Stimulated activated CD4-positive, alpha-beta T cell treated with anti-CD3 and anti-CD28 coated beads, Interleukin-15, amount 100 ng/mL, for 24 hours (primary cell): ENCODE results near the gene REC114.
"Not testable (repeated sequence)": the region's sequence is repeated elsewhere in the genome, so short reads cannot be mapped to it uniquely, and the experiment has no call there.

Source experiments
- DNase-seq: peaks from one replicate; pipeline ENCODE4 v3.0.0-alpha.2; 2020

REC114 gene

DNA sequence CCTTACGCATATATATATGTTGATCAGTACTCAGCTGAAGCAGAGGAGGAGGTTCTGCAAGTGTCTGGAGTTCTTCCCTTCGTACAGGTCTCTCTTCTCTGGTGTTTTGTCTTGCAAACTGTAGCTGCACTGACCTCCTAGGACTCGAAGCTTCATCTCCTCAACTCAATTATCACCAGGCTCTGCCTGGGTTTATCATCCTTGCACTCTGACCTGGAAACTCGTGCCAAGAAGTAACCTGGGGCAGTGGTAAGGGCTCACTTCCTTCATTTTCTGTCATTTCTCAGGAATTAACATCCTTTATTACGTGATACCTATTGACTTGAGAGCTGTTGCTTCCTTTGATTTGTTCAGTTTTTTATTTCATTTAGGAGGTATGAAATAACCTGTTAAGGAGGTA lies 14.4 kb downstream of the REC114 start:
- no peak for DNase-seq

DNA sequence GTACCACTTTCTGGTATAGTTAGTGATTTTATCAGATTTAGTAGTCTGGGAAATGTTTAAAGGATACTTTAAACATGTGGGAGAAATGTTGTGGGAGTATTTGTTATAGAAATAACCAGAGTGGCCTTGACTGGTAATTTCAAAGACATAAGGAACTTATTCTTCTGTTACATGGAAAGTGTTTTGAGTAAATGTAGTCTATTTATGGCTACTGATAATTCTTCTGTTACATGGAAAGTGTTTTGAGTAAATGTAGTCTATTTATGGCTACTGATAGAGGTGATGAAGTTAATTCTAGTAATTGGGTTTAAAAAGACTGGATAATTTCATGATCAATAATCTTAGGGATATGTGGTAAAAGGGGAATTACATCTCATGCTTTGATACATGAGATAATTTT lies 17.7 kb downstream of the REC114 start:
- DNase-seq = no peak

DNA sequence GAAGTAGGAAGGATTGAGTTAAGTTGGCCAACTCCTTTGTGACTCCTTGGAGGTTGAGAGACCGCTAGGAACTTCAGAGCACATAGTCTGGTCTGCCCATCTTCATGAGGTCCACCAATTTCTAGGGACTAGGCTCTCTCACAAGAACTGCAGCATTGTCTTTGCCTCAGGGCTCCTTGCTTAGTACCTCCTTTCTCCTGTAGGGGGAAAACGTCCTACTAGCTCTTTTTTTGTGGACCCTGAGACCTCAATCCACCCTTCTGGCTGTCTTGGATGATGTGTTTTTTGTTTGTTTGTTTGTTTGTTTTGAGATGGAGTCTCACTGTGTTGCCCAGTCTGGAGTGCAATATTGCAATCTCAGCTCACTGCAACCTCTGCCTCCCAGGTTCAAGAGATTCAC lies 21.6 kb downstream of the REC114 start:
- DNase-seq = no peak

DNA sequence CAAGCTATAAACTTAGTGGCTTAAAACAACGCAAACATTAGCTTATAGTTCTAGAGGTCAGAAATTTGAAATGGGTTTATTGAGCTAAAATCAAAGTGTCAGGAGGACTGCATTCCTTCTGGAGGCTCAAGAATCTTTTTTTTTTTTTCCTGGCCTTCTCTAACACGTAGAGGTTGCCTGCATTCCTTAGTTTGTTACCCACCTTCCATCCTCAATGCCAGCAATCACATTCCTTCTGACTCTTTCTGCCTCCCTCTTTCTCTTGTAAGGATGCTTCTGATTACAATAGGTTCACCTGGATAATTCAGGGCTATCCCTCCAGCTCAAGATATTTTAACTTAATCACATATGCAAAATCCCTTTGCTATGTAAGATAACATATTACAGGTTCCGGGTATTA lies 24.8 kb downstream of the REC114 start:
- DNase-seq = no peak

DNA sequence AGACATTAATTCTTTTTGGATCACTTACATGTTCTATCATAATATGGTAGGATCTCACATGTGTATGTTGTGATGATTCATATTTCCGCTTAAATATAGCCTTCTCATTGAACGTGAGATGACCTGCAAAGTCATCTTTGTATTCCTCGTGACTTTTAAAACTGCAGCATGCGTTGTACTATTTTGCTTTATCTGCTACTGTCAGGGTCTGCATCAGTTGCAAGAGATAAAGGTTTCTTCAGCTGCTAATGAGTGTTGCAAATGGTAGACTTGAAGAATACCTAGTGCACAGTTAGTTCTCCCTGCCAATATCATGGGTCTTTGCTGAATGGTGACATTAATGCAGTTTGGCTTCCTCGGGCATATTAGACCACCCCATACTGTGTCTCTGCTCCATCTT lies 31.8 kb downstream of the REC114 start:
- no peak for DNase-seq

- no peak for DNase-seq
These were observed 33.8 kb downstream of the REC114 start for GRCh38 chr15:73476704-73477216.

DNA sequence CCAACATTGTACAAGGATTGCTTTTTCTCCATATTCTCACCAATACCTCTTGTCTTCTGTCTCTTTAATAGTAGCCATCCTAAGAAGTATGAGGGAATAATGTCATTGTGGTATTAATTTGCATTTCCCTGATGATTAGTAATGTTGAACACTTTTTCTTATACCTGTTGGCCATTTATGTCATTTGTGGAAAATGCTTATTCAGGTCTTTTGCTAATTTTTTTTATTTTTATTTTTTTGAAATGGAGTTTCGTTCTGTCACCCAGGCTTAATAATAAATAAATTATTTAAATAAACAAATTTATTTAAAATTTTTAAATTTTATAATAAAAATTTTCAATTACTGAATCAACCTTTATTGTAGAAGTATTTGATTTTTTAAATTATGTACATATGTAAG lies 37.1 kb downstream of the REC114 start:
- DNase-seq = no peak

GRCh38 chr15:73482166-73482565 lies 39.2 kb downstream of the REC114 start:
- DNase-seq = no peak

DNA sequence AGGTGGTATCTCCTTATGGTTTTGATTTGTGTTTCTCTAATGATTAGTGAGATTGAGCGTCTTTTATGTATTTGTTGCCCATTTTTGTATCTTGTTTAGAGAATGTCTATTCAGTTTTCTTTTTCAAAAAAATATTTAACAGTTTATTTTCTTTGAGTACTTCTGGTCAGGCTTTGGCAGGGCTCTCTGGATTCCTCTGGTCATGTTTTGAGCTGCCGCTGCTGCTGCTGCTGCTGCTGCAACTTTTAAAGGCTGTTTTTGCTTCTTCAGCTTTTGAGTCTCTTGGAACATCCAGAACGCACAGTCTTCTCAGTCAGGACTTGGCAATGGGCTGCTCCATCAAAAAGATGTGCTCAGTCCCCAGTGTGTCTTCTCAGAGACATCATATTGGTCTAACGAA lies 40.1 kb downstream of the REC114 start:
- no peak for DNase-seq

DNA sequence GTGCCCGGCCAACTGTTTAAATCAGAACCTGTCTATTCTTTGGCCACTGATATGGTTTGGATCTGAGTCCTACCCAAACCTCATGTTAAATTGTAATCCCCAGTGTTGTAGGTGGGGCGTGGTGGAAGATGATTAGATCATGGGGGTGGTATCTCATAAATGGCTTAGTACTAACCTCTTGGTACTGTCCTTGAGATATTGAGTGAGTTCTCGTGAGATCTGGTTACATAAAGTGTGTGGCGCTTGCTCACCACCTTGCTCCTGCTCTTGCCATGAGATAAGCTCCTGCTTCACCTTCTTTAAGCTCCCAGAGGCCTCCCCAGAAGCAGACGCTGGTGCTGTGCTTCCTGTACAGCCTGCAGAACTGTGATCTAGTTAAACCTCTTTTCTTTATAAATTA lies 42.4 kb downstream of the REC114 start:
- DNase-seq = no peak

DNA sequence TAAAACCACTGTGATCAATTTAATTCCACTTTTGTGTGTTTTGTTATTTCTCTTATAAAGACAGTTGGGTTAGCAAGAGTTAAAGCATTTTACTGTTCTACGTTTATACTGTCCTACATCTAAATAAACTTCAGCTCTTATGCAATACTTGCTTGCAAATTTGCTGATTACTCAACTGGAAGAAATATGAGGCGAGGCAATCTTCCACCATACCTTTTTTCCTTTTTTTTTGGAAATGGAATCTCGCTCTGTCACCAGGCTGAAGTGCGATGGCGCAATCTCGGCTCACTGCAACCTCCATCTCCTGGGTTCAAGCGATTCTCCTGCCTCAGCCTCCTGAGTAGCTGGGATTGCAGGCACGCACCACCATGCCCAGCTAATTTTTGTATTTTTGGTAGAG lies 42.9 kb downstream of the REC114 start:
- not testable (repeated sequence) for DNase-seq

DNA sequence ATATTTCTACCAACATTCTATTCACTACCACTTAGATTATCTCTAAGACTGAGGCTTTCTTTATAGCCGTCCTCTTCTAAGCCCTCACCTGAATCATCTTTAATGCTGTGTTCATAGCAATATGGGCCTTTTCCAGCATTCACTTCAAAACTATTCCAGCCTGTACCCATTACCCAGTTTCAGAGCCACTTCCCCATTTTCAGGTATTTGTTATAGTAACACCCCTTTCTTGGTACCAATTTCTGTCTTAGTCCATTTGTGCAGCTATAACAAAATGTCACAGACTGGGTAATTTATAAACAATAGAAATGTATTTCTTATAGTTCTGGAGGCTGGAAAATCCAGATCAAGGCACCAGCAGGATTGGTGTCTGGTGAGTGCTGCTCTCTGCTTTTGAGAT lies 45.7 kb downstream of the REC114 start:
- no peak for DNase-seq

DNA sequence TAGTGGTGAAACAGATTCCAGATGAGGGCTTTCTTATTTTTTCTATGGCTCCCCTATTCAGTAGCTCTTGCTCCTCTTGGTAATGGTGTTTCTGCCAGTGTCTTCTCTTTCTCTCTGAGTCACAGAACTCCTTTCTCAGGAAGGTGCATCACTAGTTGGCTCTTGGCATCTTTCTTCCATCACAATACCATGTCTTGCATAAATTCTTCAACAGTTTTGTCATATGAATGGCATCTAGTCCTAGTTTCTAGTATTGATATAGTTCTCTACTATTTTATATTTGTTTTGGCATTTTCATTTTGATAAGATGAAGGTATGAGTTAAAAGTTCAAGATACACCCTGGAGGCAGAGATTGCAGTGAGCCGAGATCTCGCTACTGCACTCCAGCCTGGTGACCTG lies 51.0 kb downstream of the REC114 start:
- DNase-seq = no peak

DNA sequence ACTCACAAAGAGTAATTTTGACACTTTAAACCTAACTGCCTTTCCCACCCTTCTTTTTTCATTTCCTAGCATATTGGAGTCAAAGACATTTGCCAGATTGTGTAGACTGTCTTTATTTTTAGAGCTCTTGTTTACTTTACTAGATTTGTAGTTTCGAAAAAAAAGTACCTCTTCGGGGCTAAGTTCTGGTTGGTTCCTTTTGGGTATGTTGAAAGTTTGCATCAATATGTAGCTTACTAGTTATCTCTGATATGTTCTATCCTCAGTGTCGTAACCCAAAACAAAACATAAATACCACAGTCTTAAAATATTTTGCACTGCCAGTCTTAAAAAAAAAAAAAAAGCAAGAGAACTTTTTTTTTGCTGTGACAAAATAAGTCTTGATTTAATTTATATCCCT lies 52.2 kb downstream of the REC114 start:
- DNase-seq = no peak

GRCh38 chr15:73500696-73501095 lies 57.7 kb downstream of the REC114 start:
- no peak for DNase-seq

DNA sequence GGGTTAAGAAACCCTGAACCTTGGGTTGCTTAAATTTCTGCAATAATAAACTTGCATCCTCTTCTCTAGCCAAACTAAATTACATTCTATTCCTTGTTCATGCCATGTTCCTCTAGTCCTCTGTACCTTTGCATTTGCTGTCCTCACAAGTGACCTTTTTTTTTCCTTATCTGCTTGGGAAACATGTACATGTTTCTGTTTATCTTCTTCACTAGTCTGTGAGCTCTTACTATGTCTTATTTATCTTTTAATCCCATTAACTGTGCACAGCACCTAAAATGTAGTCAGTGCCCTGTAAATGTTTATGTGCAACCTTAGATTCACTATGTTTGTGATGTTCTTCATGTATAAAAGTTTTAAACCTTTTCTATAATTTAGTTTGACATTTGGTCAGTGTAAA lies 61.9 kb downstream of the REC114 start:
- no peak for DNase-seq

DNA sequence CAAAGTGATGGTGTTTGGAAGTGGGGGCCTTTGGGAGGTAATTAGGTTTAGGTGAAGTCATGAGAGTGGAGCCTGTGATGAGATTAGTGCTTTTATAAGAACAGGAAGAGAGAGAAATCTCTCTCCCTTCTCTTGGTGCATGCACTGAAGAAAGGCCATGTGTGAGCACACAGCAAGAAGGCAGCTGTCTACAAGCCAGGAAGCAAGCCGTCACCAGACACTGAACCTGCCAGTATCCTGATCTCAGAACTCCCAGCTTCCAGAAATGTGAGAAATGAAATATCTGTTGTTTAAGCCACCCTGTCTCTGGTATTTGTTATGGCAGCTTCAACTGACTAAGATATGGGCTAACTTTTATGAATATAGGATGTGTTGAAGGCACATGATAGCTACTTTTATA lies 72.6 kb downstream of the REC114 start:
- DNase-seq = no peak

GRCh38 chr15:73517566-73517965 lies 74.6 kb downstream of the REC114 start:
- no peak for DNase-seq

- no peak for DNase-seq
These were observed 75.4 kb downstream of the REC114 start for GRCh38 chr15:73518180-73518862.

DNA sequence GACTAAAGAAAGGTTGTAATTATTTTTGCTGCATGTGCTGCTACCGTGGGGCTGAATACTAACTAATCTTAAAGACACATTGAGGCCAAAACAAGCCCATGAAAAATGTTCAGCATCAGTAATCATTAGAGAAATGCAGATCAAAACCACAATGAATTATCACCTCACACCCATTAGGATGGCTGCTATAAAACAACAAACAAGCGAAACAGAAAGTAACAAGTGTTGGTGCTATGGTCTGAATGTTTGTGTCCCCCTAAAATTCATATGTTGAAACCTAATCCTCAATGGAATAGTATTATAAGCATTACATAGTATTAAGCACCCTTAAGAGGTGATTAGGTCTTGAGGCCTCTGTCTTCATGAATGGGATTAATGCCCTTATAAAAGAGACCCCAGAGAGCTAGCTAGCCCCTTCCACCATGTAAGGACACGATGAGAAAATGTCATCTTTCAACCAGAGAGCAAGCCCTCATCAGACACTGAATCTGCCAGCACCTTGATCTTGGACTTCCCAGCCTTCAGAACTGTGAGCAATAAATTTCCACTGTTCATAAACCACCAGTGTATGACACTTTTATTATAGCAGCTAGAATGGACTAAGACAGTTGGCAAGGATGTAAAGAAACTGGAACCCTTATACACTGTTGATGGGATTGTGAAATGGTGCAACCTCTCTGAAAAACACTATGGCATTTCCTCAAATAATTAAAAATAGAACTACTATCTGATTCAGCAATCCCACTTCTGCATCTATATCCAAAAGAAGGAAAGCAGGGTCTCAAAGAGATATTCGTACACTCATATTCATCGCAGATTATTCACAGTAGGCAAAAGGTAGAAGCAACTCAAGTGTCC lies 76.1 kb downstream of the REC114 start:
- no peak for DNase-seq

DNA sequence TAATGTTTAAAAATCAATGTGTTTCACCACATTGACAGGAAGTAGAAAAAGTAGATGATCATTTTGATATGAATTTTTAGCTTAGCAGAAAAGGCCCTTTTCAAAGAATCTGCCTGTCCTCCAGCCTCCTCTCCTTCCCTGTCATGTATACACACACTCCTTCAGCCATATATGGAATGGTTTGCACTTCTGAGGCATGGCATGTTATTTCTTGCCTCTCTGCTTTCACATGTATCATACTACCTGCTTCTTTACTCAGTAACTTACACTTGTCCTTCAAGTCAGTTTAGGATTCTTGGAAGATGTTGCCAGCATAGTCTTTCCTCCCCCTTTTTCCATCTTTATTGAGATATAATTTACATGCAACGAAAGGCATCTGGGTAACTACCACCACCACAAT lies 79.0 kb downstream of the REC114 start:
- no peak for DNase-seq

DNA sequence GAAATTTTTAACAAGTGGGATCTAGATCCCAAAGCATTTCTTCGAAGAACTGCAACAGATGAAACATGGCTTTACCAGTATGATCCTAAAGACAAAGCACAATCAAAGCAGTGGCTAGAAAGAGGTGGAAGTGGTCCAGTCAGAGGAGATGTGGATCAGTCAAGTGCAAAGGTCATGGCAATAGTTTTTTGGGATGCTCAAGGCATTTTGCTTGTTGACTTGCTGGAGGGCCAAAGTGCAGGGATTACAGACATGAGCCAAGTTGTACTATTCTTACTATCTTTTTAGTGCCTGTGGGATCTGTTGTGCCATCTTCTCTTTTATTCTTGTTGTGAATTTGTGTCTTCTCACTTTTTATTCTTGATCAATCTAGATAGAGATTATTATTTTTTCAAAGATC lies 82.0 kb downstream of the REC114 start:
- no peak for DNase-seq

- DNase-seq = no peak
These were observed 84.6 kb downstream of the REC114 start for GRCh38 chr15:73527598-73527997.

DNA sequence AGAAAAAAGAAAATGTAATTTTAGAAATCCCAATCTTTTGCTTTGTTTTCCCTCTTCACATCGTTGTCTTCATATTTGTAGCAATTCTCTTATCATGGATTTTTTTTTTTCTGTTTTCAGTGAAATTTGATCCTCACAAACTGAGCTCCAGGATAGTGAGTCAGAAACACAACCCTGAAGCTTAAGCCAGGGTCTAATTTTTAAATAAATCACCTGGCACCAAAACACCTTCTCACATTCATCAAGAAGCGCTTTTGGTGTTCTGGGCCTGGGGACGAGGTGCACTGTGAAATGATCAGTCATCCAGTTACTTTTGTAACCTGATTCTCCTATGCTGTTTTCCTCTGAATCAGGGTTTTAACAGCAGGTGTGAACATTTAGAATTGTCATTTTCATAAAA lies 87.7 kb downstream of the REC114 start:
- no peak for DNase-seq
